PFSK-1 (cell line): Measurements from ENCODE around the gene MRPL38.

Experiments used
- POLR2AphosphoS5 ChIP-seq: IDR thresholded peaks from 2 replicates; pipeline ENCODE4 v1.6.1; 2012; ENCODE audit warnings: low read depth, mild to moderate bottlenecking, control low read depth, low read length, moderate library complexity
- SIN3A ChIP-seq: IDR thresholded peaks from 2 replicates; pipeline ENCODE4 v1.6.1; 2012; ENCODE audit warnings: mild to moderate bottlenecking, low read length, moderate library complexity, borderline replicate concordance; ENCODE audit not compliant: insufficient read depth
- TAF1 ChIP-seq: IDR thresholded peaks from 2 replicates; pipeline ENCODE4 v1.6.1; 2012; ENCODE audit warnings: low read length, control low read depth, borderline replicate concordance; ENCODE audit not compliant: insufficient read depth
- TF ChIP-seq, protein P1 (sequence below), 2 experiments: IDR thresholded peaks; 2 replicates each; pipeline versions ENCODE4 v1.6.1 to v1.8.0; 2011 to 2012; ENCODE audit warnings: low read depth in 2 of 2, low read length in 2 of 2, control low read depth in 1 of 2, inconsistent platforms in 1 of 2, mild to moderate bottlenecking in 1 of 2, moderate library complexity in 1 of 2; ENCODE audit not compliant: insufficient read depth in 1 of 2

DNA sequence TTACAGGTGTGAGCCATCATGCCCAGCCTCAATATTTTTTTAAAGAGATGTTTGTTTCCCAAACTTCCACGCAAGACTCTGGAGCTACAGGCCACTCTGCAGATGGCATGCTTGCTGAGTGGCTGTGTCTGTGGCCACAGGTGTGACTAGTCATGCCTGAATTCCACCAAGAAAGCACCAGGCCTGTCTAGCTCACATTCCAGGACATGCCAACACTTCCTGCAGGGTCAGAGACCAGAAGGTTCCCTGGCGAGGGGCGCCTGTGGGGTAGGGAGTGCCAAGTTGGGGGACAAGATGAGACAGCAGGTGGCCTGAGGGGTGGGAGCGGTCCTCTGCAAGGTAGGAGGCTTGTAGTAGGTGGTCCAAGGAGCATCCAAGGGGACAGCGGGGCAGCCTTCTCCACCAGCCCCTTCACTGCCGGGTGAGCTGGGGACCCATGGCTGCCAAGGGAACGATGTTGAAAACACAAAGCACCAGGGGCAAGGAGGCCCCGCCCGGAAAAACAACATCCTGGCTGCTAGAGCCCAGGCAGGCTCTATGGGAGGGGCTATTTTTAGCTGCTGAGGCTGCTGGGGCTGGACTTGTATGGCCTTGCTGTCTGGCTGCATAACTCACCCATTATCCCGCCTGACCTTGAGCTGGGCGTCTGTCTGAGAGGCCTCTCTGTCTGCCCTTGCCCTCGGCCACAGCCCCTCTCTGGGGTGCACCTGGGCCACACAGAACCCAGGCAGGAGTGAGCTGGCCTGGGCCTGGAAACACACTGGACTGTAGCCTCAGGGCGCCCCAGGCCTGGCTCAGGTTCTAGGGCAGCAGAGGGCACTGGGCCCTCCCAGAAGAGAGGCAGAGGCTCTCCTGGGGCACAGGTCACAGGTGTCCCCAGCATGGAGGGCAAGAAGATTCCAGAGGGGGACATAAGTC is 32.0 kb downstream of the MRPL38 start:
- TF ChIP-seq, protein P1, sequence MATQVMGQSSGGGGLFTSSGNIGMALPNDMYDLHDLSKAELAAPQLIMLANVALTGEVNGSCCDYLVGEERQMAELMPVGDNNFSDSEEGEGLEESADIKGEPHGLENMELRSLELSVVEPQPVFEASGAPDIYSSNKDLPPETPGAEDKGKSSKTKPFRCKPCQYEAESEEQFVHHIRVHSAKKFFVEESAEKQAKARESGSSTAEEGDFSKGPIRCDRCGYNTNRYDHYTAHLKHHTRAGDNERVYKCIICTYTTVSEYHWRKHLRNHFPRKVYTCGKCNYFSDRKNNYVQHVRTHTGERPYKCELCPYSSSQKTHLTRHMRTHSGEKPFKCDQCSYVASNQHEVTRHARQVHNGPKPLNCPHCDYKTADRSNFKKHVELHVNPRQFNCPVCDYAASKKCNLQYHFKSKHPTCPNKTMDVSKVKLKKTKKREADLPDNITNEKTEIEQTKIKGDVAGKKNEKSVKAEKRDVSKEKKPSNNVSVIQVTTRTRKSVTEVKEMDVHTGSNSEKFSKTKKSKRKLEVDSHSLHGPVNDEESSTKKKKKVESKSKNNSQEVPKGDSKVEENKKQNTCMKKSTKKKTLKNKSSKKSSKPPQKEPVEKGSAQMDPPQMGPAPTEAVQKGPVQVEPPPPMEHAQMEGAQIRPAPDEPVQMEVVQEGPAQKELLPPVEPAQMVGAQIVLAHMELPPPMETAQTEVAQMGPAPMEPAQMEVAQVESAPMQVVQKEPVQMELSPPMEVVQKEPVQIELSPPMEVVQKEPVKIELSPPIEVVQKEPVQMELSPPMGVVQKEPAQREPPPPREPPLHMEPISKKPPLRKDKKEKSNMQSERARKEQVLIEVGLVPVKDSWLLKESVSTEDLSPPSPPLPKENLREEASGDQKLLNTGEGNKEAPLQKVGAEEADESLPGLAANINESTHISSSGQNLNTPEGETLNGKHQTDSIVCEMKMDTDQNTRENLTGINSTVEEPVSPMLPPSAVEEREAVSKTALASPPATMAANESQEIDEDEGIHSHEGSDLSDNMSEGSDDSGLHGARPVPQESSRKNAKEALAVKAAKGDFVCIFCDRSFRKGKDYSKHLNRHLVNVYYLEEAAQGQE (IDR thresholded peaks at IDR 0.05; ENCODE audit: insufficient read depth in 1 of 2, low read depth in 2 of 2, low read length in 2 of 2), result 0 out of 4 replicates have a peak, but pooled peaks of 1 of the 2 experiments have one; percentile 25
- TF ChIP-seq POLR2AphosphoS5, result no peak
- TF ChIP-seq SIN3A, result no peak
- no peak for TF ChIP-seq TAF1
